A549 (cell line): Measurements from ENCODE around the gene CHPT1. TPM values are rescaled to one million over a fixed set of nuclear protein-coding genes. Genes with fewer than 3 reads are reported as not detected.

Experiments used
- ATAC-seq, 2 experiments: fragments of 200-7000 bp in 1 of 2; fragments of >200 bp in 1 of 2; cut with Nextera tagmentation in 1 of 2; cut with Tn5 transposase in 1 of 2; 3 replicates each; pipeline versions ENCODE4 v1.8.0 to v1.9.1; 2018 to 2020; ENCODE audit warnings: mild to moderate bottlenecking in 1 of 2, moderate library complexity in 1 of 2
- CTCF ChIA-PET: fragments of 300-600 bp; sonication (Branson Sonifier 250); formaldehyde crosslinking; extraction: SDS; loops from one replicate; lab custom pipeline; 2021; ENCODE audit warnings: antibody characterized with exemption, inconsistent platforms; lab: Yijun Ruan, JAX
- POLR2A ChIA-PET: fragments of 350-600 bp; formaldehyde crosslinking; extraction: SDS; loops from one replicate; lab custom pipeline; 2021; ENCODE audit warnings: antibody characterized with exemption, inconsistent platforms; lab: Yijun Ruan, JAX
- DNase-seq, 2 experiments: peaks; one replicate each; pipeline versions ENCODE4 v3.0.0 to v3.0.0-alpha.2; 2011 to 2016; ENCODE audit warnings: low read depth in 1 of 2, low spot score in 1 of 2
- FAIRE-seq: peaks from 2 replicates; lab custom pipeline; 2011; peaks lifted over from hg19 to GRCh38; lab: Jason Lieb, UNC
- H3K27ac ChIP-seq, 2 experiments: fragments of >200 bp; sonication (Bioruptor Twin); formaldehyde crosslinking; 3 replicates each; pipeline ENCODE4 v1.5.1; 2016 to 2017
- H3K4me1 ChIP-seq: fragments of >200 bp; sonication (Bioruptor Twin); formaldehyde crosslinking; 3 replicates; pipeline ENCODE4 v1.6.1; 2016
- H3K4me2 ChIP-seq: fragments of >200 bp; sonication (Bioruptor Twin); formaldehyde crosslinking; 3 replicates; pipeline ENCODE4 v1.6.1; 2016
- H3K4me3 ChIP-seq: fragments of >200 bp; sonication (Bioruptor Twin); formaldehyde crosslinking; 3 replicates; pipeline ENCODE4 v1.5.1; 2016
- H3K9me3 ChIP-seq: fragments of >200 bp; sonication (Bioruptor Twin); formaldehyde crosslinking; 3 replicates; pipeline ENCODE4 v1.6.1; 2016
- CHD2 ChIP-seq: fragments of 150-350 bp; IDR thresholded peaks from 2 replicates; pipeline ENCODE4 v1.6.1; 2014; ENCODE audit warnings: low read length; ENCODE audit not compliant: partially characterized antibody
- CHD4 ChIP-seq: fragments of 200-600 bp; sonication (generic); IDR thresholded peaks from 2 replicates; pipeline ENCODE4 v1.6.1; 2016; ENCODE audit warnings: antibody characterized with exemption, mild to moderate bottlenecking, borderline replicate concordance
- FOSB ChIP-seq: fragments of 250-450 bp; sonication (Bioruptor Pico); IDR thresholded peaks from 2 replicates; pipeline ENCODE4 v1.5.0; 2020; ENCODE audit warnings: mild to moderate bottlenecking, moderate library complexity
- FOSL2 ChIP-seq, 2 experiments: fragments of 450-650 bp in 1 of 2; fragments of >200 bp in 1 of 2; sonication (Bioruptor Twin) in 1 of 2; formaldehyde crosslinking; IDR thresholded peaks; 2 replicates each; pipeline versions ENCODE4 v1.5.0 to v1.6.1; 2016 to 2020; ENCODE audit warnings: mild to moderate bottlenecking in 1 of 2, moderate library complexity in 1 of 2
- FOXS1 ChIP-seq: fragments of 250-450 bp; sonication (Bioruptor Pico); IDR thresholded peaks from 2 replicates; pipeline ENCODE4 v1.5.0; 2020; ENCODE audit warnings: mild to moderate bottlenecking, moderate library complexity
- GATA3 ChIP-seq: IDR thresholded peaks from 2 replicates; pipeline ENCODE4 v1.6.1; 2012; ENCODE audit warnings: borderline replicate concordance
- HDAC2 ChIP-seq: fragments of 200-600 bp; sonication (generic); IDR thresholded peaks from 2 replicates; pipeline ENCODE4 v1.6.1; 2016
- HOXB5 ChIP-seq: fragments of 250-450 bp; sonication (Bioruptor Pico); IDR thresholded peaks from 2 replicates; pipeline ENCODE4 v1.5.0; 2020; ENCODE audit warnings: mild to moderate bottlenecking, moderate library complexity
- KDM5A ChIP-seq: fragments of 200-600 bp; sonication (generic); IDR thresholded peaks from 2 replicates; pipeline ENCODE4 v1.6.1; 2016; ENCODE audit warnings: antibody characterized with exemption, mild to moderate bottlenecking
- MAZ ChIP-seq: fragments of 150-350 bp; IDR thresholded peaks from 2 replicates; pipeline ENCODE4 v1.6.1; 2014; ENCODE audit warnings: antibody characterized with exemption, low read depth, low read length, borderline replicate concordance
- MYC ChIP-seq: IDR thresholded peaks from 2 replicates; pipeline ENCODE4 v1.6.1; 2012; ENCODE audit warnings: mild to moderate bottlenecking, inconsistent platforms, low read length, improper control_type of control experiment, borderline replicate concordance
- NFE2L2 ChIP-seq: fragments of 150-350 bp; conservative IDR thresholded peaks from 2 replicates; pipeline ENCODE4 v1.6.1; 2014; ENCODE audit warnings: low read length
- NPAS2 ChIP-seq: fragments of 250-450 bp; sonication (Bioruptor Pico); IDR thresholded peaks from 2 replicates; pipeline ENCODE4 v1.8.0; 2022; ENCODE audit warnings: mild to moderate bottlenecking, moderate library complexity, borderline replicate concordance
- NR3C1 ChIP-seq: fragments of >200 bp; sonication (Bioruptor Twin); formaldehyde crosslinking; IDR thresholded peaks from 3 replicates; pipeline ENCODE4 v1.6.1; 2017
- RARB ChIP-seq: fragments of 250-450 bp; sonication (Bioruptor Pico); IDR thresholded peaks from 2 replicates; pipeline ENCODE4 v1.8.0; 2021; ENCODE audit warnings: mild to moderate bottlenecking, moderate library complexity
- RNF2 ChIP-seq: fragments of 200-600 bp; sonication (generic); IDR thresholded peaks from 2 replicates; pipeline ENCODE4 v1.6.1; 2016; ENCODE audit warnings: low read depth, mild to moderate bottlenecking, antibody characterized with exemption, moderate library complexity, borderline replicate concordance
- SREBF2 ChIP-seq: fragments of 450-650 bp; IDR thresholded peaks from 2 replicates; pipeline ENCODE4 v1.6.1; 2014; ENCODE audit warnings: mild to moderate bottlenecking, moderate library complexity
- TFCP2L1 ChIP-seq: fragments of 250-450 bp; sonication (Bioruptor Pico); IDR thresholded peaks from 2 replicates; pipeline ENCODE4 v1.5.0; 2021; ENCODE audit warnings: mild to moderate bottlenecking
- TP53 ChIP-seq: fragments of 250-450 bp; sonication (Bioruptor Pico); IDR thresholded peaks from 2 replicates; pipeline ENCODE4 v1.5.0; 2021; ENCODE audit warnings: mild to moderate bottlenecking, moderate library complexity
- USF2 ChIP-seq: fragments of 450-650 bp; IDR thresholded peaks from 2 replicates; pipeline ENCODE4 v1.6.1; 2014; ENCODE audit warnings: antibody characterized with exemption
- ZFP36 ChIP-seq: fragments of 450-650 bp; IDR thresholded peaks from 2 replicates; pipeline ENCODE4 v1.6.1; 2014; ENCODE audit warnings: borderline replicate concordance; ENCODE audit not compliant: partially characterized antibody
- ZNF302 ChIP-seq: fragments of 250-450 bp; sonication (Bioruptor Pico); IDR thresholded peaks from 2 replicates; pipeline ENCODE4 v1.9.0; 2021; ENCODE audit warnings: inconsistent platforms, mild to moderate bottlenecking, moderate library complexity
- WGBS: methylation state at CpG from one replicate; pipeline ENCODE4 v1.1.6; 2017; ENCODE audit errors: missing lambda C conversion rate; 5-methylcytosine and 5-hydroxymethylcytosine counted together
- polyA plus RNA-seq, 4 experiments: library from polyadenylated mRNA; depleted of rRNA in 3 of 4; stranded (reverse); fragments of >200 nt; fragmentation: RNase III in 1 of 4; extraction: RNeasy Plus Mini Kit Qiagen cat#74134 plus additional on column Dnase treatment in 1 of 4; gene quantifications; 2 replicates in 3 of 4; 3 replicates in 1 of 4; pipeline ENCODE4 v1.2.3, GENCODE V29; 2011 to 2017
- TF ChIP-seq, protein P1 (sequence below): IDR thresholded peaks from 2 replicates; pipeline ENCODE4 v1.6.1; 2012; ENCODE audit warnings: low read depth, borderline replicate concordance
- TF ChIP-seq, protein P2 (sequence below): fragments of 200-600 bp; sonication (generic); IDR thresholded peaks from 2 replicates; pipeline ENCODE4 v1.6.1; 2016; ENCODE audit warnings: antibody characterized with exemption, mild to moderate bottlenecking, moderate library complexity
- TF ChIP-seq, protein P3 (sequence below): fragments of 250-450 bp; sonication (Bioruptor Pico); IDR thresholded peaks from 2 replicates; pipeline ENCODE4 v1.5.0; 2020; ENCODE audit warnings: low read depth, mild to moderate bottlenecking, moderate library complexity

Gene CHPT1
- polyA plus RNA-seq, 2 of the 4 experiments (the other 2 are of a cell fraction) = 52.0 to 102 TPM

DNA sequence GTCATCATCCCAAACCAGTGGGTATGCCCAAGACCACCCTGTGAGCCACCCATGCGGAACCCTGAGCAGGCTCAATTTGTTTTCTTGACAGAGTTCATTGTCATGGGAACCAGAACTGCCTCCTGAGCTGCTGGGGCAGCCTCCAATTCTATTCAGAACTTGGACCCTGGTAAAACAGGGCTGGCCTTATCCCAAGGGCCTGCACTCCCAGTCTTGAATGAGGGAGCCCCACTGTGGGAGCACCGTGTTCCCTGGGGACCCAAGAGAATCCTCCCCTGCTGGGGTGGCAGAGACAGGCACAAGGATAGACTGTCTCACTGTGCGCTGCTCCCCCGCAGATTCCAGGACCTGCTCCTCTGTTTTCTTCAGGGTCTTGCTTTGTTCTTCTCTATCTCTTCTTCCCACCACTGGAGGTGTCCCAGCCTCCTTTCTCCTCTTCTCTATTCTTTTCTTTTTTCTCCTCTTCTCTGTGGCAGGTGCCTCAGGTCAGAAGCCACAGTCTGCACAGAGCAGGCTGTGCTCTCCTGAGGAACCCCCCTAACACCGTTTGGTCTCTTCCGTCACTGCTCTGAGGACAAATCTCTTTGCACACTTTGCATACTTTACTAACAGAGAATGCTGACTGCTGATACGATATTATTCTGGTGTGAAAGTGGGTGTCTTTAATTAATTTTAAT lies 31.2 kb upstream of the CHPT1 start:
- CTCF ChIA-PET = no interaction called here

DNA sequence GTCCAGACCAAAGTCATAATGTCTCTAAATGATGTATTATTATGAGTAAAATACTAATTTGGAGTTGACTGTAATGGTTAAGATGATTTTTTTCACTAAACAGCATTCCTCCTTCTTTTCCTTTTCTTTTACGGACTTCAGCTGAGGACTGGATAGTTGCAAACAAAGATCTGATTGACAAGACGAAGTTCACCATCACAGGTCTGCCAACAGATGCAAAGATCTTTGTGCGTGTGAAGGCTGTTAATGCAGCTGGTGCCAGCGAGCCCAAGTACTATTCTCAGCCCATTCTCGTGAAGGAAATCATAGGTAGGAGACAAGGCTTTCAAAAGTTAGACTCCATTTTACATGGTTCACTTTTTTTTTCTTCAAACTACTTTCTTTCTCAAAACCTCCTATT lies 29.8 kb upstream of the CHPT1 start:
- DNase-seq (no peak), ATAC-seq (no peak), FAIRE-seq (no peak)
- POLR2A ChIA-PET = no interaction called here
- no peak for TF ChIP-seq FOSL2 (IDR thresholded peaks at IDR 0.05)
- TF ChIP-seq FOSL2 (CRISPR knock-in tag; IDR thresholded peaks at IDR 0.05) = no peak
- no peak for TF ChIP-seq ZFP36
- TF ChIP-seq MAZ = no peak
- TF ChIP-seq TFCP2L1 (CRISPR knock-in tag) = no peak
- TF ChIP-seq NFE2L2 = no peak
- no peak for TF ChIP-seq GATA3
- TF ChIP-seq NPAS2 (CRISPR knock-in tag) = no peak
- TF ChIP-seq SREBF2 = no peak
- no peak for TF ChIP-seq TP53 (CRISPR knock-in tag)
- no peak for TF ChIP-seq HDAC2
- H3K27ac ChIP-seq = no peak overlapping the region
- H3K4me3 ChIP-seq = no peak overlapping the region
- WGBS = 46% methylated on average over 5 of the region's 5 CpGs
- no peaks in the 10 kb centered on the region for H3K9me3 ChIP-seq
- H3K4me2 ChIP-seq = no peak overlapping the region
- no peaks in the 10 kb centered on the region for H3K4me1 ChIP-seq
- CTCF ChIA-PET = no interaction called here

More for the DNA sequence above, 31.2 kb upstream of the CHPT1 start:
- DNase-seq = no peak
- ATAC-seq = no peak; a peak in 1 of 6 replicates
- Histone ChIP-seq H3K27ac (no peak overlapping the region), H3K4me1 (no peaks in the 10 kb centered on the region), H3K4me2 (no peak overlapping the region), H3K9me3 (no peaks in the 10 kb centered on the region), H3K4me3 (no peak overlapping the region)
- POLR2A ChIA-PET = no interaction called here
- 58% methylated on average over 7 of the region's 7 CpGs for WGBS
- TF ChIP-seq FOSB (CRISPR knock-in tag) (no peak), FOSL2 (IDR thresholded peaks at IDR 0.05) (no peak), FOSL2 (CRISPR knock-in tag; IDR thresholded peaks at IDR 0.05) (no peak), NR3C1 (no peak), ZFP36 (no peak), KDM5A (no peak), HOXB5 (CRISPR knock-in tag) (no peak), ZNF302 (CRISPR knock-in tag) (no peak), RARB (no peak), USF2 (no peak), RNF2 (no peak), CHD4 (no peak), CHD2 (no peak), FOXS1 (no peak), MYC (no peak), TFCP2L1 (CRISPR knock-in tag) (no peak)
- TF ChIP-seq, protein P1, sequence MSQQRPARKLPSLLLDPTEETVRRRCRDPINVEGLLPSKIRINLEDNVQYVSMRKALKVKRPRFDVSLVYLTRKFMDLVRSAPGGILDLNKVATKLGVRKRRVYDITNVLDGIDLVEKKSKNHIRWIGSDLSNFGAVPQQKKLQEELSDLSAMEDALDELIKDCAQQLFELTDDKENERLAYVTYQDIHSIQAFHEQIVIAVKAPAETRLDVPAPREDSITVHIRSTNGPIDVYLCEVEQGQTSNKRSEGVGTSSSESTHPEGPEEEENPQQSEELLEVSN = no peak
- TF ChIP-seq, protein P2, sequence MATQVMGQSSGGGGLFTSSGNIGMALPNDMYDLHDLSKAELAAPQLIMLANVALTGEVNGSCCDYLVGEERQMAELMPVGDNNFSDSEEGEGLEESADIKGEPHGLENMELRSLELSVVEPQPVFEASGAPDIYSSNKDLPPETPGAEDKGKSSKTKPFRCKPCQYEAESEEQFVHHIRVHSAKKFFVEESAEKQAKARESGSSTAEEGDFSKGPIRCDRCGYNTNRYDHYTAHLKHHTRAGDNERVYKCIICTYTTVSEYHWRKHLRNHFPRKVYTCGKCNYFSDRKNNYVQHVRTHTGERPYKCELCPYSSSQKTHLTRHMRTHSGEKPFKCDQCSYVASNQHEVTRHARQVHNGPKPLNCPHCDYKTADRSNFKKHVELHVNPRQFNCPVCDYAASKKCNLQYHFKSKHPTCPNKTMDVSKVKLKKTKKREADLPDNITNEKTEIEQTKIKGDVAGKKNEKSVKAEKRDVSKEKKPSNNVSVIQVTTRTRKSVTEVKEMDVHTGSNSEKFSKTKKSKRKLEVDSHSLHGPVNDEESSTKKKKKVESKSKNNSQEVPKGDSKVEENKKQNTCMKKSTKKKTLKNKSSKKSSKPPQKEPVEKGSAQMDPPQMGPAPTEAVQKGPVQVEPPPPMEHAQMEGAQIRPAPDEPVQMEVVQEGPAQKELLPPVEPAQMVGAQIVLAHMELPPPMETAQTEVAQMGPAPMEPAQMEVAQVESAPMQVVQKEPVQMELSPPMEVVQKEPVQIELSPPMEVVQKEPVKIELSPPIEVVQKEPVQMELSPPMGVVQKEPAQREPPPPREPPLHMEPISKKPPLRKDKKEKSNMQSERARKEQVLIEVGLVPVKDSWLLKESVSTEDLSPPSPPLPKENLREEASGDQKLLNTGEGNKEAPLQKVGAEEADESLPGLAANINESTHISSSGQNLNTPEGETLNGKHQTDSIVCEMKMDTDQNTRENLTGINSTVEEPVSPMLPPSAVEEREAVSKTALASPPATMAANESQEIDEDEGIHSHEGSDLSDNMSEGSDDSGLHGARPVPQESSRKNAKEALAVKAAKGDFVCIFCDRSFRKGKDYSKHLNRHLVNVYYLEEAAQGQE = no peak
- TF ChIP-seq, protein P3, sequence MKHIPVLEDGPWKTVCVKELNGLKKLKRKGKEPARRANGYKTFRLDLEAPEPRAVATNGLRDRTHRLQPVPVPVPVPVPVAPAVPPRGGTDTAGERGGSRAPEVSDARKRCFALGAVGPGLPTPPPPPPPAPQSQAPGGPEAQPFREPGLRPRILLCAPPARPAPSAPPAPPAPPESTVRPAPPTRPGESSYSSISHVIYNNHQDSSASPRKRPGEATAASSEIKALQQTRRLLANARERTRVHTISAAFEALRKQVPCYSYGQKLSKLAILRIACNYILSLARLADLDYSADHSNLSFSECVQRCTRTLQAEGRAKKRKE (CRISPR knock-in tag) = no peak
- FAIRE-seq = no peak
